GM12873 (cell line): ENCODE data around the gene TMEM131.

ENCODE experiments used
- CTCF ChIP-seq: IDR thresholded peaks from 2 replicates; pipeline ENCODE4 v1.5.1; 2012; ENCODE audit warnings: low read depth, mild to moderate bottlenecking, moderate library complexity, low read length, control low read depth; ENCODE audit not compliant: insufficient read depth; ENCODE audit errors: missing control alignments

TMEM131 gene

DNA sequence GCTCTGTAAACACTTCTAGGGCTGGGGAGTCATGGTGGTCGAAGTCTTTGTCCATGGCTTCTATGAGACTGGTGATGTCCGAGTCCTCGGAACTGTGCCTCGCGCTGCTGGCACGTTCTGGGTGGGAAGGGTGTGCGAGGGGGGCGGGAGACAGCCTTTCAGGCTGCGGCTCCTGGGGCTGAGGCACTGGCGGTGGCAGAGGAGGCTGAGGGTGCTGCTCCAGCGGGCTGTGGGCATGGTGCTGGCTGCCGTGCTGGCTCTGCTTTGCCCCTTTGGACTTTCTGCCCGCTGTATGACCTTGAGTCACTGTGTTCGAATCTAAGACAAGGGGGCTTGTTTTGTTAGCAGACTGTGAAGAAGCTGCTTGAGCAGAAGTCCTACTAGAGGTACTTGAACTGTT, 203.3 kb downstream of the TMEM131 start:
- no peak for TF ChIP-seq CTCF

DNA sequence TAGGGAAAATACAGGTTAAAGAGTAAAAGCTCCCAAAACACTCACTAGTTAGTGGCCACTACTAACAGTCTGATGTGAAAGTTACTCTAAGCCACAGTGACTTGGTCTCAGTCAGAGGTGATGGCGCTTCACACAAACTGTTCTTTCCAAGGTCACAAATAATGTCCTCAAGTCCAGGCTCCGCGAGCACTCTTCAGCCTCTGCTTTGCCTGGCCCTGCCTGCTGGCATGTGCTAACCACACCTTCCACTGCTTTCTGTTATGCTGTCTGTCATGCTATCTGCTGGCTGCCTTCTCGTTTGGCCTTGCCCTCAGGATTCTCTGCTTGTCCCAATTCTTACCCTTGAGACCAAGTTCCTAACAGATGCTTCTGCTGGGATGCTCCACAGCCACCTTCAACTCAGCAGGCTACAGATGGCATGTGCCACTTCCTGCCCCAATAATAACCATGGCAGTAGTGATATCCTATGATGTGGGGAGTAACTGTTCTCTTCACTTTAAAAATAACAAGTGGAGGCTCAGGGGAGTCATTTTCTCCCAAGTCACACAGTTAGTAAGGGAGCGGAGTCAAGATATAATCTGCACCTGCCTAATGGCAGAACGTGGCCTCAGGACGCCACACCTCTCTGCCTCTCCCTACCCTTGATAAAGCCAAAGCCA, 206.6 kb downstream of the TMEM131 start:
- no peak for TF ChIP-seq CTCF

DNA sequence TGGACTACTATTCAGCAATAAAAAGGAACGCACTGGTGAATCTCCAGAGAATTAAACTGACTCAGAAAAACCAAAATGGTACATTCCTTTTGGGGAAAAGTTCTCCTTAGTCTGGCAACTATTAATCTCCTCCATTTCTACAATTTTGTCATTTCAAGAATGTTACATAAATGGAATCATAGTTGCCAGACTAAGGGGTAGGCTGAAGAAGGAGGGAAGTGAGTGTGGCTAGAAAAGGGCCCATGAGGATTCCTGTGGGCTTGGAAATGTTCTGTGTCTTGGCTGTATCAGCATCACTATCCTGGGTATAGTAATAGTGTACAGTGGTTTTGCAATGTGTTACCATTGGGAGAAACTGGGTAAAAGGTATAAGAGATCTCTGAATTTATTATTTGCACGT, 209.9 kb downstream of the TMEM131 start:
- no peak for TF ChIP-seq CTCF

GRCh38 chr2:97784953-97785352, 210.8 kb downstream of the TMEM131 start:
- no peak for TF ChIP-seq CTCF

- no peak for TF ChIP-seq CTCF
These were observed 213.8 kb downstream of the TMEM131 start for GRCh38 chr2:97781981-97782380.

DNA sequence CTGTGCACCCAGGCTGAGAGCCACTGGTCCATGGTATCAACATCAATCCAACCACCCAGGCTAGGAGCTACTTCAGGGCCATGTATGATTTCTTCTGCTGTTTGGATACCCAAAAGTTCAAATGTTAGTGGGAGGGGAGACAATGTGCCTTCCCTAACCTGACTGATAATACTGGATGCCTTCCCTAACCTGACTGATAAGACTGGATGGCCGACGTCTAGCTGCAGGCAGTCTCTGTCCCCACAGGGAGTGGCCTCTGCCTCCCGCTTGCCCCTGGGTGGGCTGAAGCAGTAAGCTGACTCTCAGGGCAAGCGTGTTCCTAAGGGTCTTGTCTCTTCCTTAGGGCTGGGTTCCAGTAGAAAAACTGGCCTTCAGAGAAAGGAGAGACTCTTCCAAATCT, 216.6 kb downstream of the TMEM131 start:
- TF ChIP-seq CTCF: no peak

DNA sequence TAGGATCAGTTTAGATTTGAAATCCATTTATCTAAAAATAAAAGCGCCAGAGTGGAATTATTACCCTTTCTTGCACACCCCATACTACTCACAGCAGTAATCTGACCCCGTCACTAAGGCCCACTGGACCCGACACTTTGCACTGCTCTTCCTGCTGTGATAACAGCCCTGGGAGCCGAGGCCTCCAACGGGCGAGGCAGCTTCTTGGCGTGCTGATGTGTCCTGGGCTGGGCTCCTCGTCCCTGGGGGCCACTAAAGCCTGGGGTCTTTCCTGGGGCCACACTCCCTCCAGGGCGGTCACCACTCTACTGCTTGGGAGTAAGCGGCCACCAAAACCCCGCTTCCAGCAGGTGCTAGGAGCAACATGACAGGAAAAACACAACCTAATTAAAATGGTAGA, 220.7 kb downstream of the TMEM131 start:
- TF ChIP-seq CTCF: no peak
